ENCODE measurements around the gene COL4A6. TPM values are rescaled to one million over a fixed set of nuclear protein-coding genes. Genes with fewer than 3 reads are reported as not detected.

The COL4A6 gene
- total and polyA plus RNA-seq, 2 of the 4 experiments (the other 2 are of a cell fraction): 0.36 to 0.74 TPM

DNA sequence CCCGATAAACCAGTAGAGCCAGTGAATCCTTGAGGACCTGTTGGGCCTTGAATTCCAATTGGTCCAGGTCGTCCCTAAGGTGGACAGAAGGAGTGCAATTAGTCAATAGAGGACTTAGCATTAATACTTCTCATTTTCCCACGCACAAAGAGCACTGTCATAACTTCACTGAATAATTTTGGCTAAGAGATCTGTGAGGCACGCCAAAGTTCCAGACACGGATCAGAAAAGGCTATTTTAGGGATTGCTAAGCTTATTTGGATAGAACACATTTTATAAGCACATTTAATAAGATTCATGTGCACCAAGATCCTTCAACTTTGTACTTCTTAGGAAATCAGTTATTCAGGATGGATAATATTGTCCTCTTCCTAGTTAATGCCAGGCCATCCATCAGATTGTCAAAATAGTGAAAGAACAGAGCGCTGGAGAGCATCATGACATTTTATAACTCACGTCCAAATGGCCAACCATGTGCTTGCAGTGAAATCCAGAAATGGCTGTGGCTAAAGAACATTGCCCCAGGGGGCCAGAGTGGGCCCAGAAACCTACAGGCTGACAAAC, 216.8 kb downstream of the COL4A6 start:
- Histone ChIP-seq H3K18ac (ENCODE audit: low read depth, low read length) (no peak overlapping the region), H2AK5ac (ENCODE audit: low read depth, low read length) (no peak overlapping the region), H3K27me3 (ENCODE audit: control insufficient read depth, insufficient read depth, low read length) (peaks cover 17% of the 10 kb centered on the region), H2AK9ac (replicated peaks; ENCODE audit: low read depth, low read length, poor library complexity) (no peak overlapping the region), H2BK120ac (ENCODE audit: low read depth, low read length) (no peak overlapping the region), H4K8ac (ENCODE audit: low read depth in 2 of 2, low read length in 2 of 2) (no peak overlapping the region), H3K14ac (replicated peaks; ENCODE audit: low read depth, low read length) (no peak overlapping the region), H4K20me1 (ENCODE audit: insufficient read depth, low read length) (no peaks in the 10 kb centered on the region), H2BK5ac (ENCODE audit: low read depth, low read length, poor library complexity, severe bottlenecking) (no peak overlapping the region), H3K9ac (ENCODE audit: low read depth, low read length) (no peak overlapping the region), H3K36me3 (ENCODE audit: control insufficient read depth, insufficient read depth, low read length) (no peaks in the 10 kb centered on the region), H2BK20ac (ENCODE audit: low read depth, low read length) (no peak overlapping the region), H4K5ac (ENCODE audit: low read depth, low read length) (no peak overlapping the region), H3K9me3 (ENCODE audit: control insufficient read depth, insufficient read depth, low read length) (no peaks in the 10 kb centered on the region), H3K4me3 (ENCODE audit: insufficient read depth, low read depth, low read length) (no peak overlapping the region), H3K4me1 (ENCODE audit: control insufficient read depth, insufficient read depth, low read length) (peaks cover 4% of the 10 kb centered on the region), H3K79me1 (ENCODE audit: low read depth in 1 of 2, low read length in 2 of 2) (no peaks in the 10 kb centered on the region), H3K4ac (ENCODE audit: low read depth, low read length) (no peak overlapping the region), H3K56ac (ENCODE audit: extremely low read depth, insufficient read depth, low read length) (no peak overlapping the region), H3K27ac (ENCODE audit: insufficient read depth, low read length) (no peak overlapping the region), H3K4me2 (ENCODE audit: low read depth, low read length) (no peak overlapping the region), H3K23ac (ENCODE audit: low read depth, low read length) (no peak overlapping the region), H2AFZ (replicated peaks; ENCODE audit: low read length, poor library complexity) (no peak overlapping the region), H2BK15ac (ENCODE audit: low read depth, low read length) (no peak overlapping the region), H3K9me1 (ENCODE audit: insufficient read depth, low read length) (no peaks in the 10 kb centered on the region), H4K91ac (ENCODE audit: insufficient read depth, low read depth, low read length) (no peak overlapping the region)
- intact Hi-C loops (cut with micrococcal nuclease) (no loop called here), in situ Hi-C loops (cut with MboI; ENCODE audit: low sequenced_read_pairs) (loop anchor here (10.0 kb wide), 1 partner anchor 333 kb away; no protein-coding TSS in a partner anchor), dilution Hi-C loops (cut with HindIII; ENCODE audit: low sequenced_read_pairs, unreplicated experiment) (no loop called here)
- ATAC-seq (ENCODE audit: low read depth) (no peak), DNase-seq (no peak)
- POLR2A ChIA-PET (ENCODE audit: unreplicated experiment): no interaction called here
- no TSS peak for BruUV-seq (replicated peaks)
- no peak for TF ChIP-seq CHD1 (IDR thresholded peaks at IDR 0.05; ENCODE audit: low read depth, low read length)
- TF ChIP-seq POLR2A (IDR thresholded peaks at IDR 0.05; ENCODE audit: low read depth, low read length): no peak
- TF ChIP-seq MAFK (IDR thresholded peaks at IDR 0.05; ENCODE audit: low read depth, low read length): no peak
- TF ChIP-seq, protein P1, sequence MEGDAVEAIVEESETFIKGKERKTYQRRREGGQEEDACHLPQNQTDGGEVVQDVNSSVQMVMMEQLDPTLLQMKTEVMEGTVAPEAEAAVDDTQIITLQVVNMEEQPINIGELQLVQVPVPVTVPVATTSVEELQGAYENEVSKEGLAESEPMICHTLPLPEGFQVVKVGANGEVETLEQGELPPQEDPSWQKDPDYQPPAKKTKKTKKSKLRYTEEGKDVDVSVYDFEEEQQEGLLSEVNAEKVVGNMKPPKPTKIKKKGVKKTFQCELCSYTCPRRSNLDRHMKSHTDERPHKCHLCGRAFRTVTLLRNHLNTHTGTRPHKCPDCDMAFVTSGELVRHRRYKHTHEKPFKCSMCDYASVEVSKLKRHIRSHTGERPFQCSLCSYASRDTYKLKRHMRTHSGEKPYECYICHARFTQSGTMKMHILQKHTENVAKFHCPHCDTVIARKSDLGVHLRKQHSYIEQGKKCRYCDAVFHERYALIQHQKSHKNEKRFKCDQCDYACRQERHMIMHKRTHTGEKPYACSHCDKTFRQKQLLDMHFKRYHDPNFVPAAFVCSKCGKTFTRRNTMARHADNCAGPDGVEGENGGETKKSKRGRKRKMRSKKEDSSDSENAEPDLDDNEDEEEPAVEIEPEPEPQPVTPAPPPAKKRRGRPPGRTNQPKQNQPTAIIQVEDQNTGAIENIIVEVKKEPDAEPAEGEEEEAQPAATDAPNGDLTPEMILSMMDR (conservative IDR thresholded peaks at IDR 0.05; ENCODE audit: low read depth, low read length): no peak
- no peak for TF ChIP-seq RCOR1 (IDR thresholded peaks at IDR 0.05; ENCODE audit: insufficient replicate concordance, low read length)
- no peak for TF ChIP-seq RAD21 (IDR thresholded peaks at IDR 0.05; ENCODE audit: low read length)
- no peak for TF ChIP-seq CEBPB (IDR thresholded peaks at IDR 0.05; ENCODE audit: low read depth, low read length)
- no peak for TF ChIP-seq MAZ (IDR thresholded peaks at IDR 0.05; ENCODE audit: borderline replicate concordance, low read depth, low read length)
- TF ChIP-seq RFX5 (IDR thresholded peaks at IDR 0.05; ENCODE audit: low read depth, low read length): no peak
- no peak for TF ChIP-seq MXI1 (IDR thresholded peaks at IDR 0.05; ENCODE audit: borderline replicate concordance, low read depth, low read length)
- TF ChIP-seq, protein P2, sequence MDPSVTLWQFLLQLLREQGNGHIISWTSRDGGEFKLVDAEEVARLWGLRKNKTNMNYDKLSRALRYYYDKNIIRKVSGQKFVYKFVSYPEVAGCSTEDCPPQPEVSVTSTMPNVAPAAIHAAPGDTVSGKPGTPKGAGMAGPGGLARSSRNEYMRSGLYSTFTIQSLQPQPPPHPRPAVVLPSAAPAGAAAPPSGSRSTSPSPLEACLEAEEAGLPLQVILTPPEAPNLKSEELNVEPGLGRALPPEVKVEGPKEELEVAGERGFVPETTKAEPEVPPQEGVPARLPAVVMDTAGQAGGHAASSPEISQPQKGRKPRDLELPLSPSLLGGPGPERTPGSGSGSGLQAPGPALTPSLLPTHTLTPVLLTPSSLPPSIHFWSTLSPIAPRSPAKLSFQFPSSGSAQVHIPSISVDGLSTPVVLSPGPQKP (IDR thresholded peaks at IDR 0.05; ENCODE audit: borderline replicate concordance, low read depth, low read length): no peak
- no peak for TF ChIP-seq SMC3 (IDR thresholded peaks at IDR 0.05; ENCODE audit: low read depth, low read length)
- no peak for TF ChIP-seq FOS (IDR thresholded peaks at IDR 0.05; ENCODE audit: low read depth, low read length)
- no peak for TF ChIP-seq BHLHE40 (IDR thresholded peaks at IDR 0.05; ENCODE audit: low read depth, low read length)
- WGBS, 2 experiments (ENCODE audit: extremely low coverage in 2 of 2, insufficient read length in 1 of 2): no CpG with 5 or more reads among the region's 7 CpGs
- CTCF ChIA-PET: no interaction called here
